GM18909 (cell line): ENCODE results near the gene FARP1.

ENCODE experiments used
- ATAC-seq: cut with Tn5 transposase; IDR thresholded peaks from one replicate; pipeline ENCODE4 v1.9.1; 2021; ENCODE audit warnings: mild to moderate bottlenecking; ENCODE audit not compliant: unreplicated experiment, poor library complexity

Gene FARP1

DNA sequence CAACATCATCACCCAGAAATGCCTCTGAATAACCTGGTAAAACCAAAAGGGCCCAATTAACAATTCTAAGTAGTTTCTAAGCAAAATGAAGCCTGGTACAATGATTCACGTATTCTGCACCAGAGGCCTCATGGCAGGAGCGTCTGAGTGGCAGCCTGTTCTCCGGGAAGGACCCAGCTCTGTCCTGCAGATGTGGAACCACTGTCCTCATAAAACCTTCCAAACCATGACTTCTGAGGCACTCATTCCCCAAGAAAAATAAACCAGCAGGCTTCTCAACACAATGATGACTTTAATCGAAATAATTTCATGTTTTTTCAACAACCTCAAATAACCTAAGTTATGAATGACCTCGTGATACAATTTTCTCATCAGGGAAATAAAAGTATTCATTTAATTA is 344.1 kb downstream of the FARP1 start:
- no peak for ATAC-seq

DNA sequence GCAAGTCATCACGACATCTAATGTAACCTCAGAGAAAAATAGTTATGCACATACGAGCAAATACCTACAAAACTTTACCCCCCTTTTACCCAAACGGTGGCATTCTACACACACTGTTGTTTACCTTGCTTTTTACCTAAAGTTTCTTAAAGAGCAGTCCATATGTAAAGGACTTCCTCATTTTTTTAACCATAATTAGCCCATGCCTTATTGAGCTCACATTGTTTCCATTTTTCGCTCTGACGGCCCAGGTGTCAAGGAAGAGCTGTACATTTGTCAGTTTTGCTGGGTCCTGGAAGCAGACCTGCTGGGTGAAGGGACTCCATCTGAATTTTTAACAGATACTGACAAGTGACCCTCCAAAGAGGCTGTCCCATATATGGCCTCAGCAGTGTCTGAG is 344.6 kb downstream of the FARP1 start:
- ATAC-seq: peak; percentile 31

DNA sequence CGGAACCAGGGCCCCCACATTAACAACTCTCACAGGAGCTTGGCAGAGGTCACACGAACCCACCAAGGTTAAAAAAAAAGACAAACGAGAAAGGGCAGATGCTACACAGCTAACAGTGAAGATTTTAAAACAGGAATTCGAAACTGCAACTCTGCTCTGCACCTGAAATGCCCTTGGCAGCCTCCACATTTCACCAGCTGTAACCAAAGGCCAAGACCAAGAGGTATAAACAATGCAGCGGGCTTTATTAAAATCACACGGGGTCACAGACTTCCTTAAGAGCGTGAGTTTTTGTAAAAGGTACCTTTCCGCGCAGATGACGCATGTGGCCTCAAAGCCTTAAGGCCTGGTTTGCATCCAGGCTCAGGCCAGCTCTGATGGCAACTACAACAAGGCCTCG is 345.8 kb downstream of the FARP1 start:
- peak; percentile 62 for ATAC-seq

DNA sequence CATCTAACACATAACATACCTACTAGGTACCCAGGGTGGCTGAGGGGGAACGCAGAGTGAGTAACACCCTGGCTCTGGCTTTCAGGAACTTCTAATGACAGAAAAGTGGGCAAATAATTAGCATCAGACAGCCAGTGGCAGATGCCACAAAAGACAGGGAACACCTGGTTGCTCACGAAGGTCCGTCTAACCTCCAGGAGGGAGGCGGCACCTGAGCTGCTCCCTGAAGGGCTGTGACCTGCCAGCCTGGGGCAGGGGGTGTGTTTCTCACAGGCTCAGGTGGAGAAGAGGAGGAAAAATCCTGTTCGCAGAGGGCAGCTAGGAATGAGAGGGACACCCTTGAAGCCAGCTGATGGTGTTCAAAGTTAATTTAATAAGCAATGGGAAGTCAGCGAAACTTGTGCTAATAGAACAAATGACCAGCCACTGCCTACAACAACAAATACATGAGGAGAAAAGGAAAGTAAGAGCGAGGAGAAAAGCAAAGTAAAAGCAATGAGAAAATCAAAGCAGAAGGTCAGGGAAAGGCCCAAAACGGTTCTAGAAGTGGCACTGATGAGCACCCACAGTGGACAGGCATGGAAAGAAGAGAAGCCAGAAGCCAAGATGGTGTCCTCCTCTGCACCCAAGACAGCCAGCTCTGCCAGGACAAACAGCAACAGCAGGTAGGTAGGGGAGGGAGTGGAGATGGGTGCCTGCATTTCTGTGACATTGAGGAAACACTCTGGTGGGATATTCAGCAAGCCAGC is 346.7 kb downstream of the FARP1 start:
- no peak for ATAC-seq

- no peak for ATAC-seq
Measured at GRCh38 chr13:98490195-98490836, 347.4 kb downstream of the FARP1 start.

GRCh38 chr13:98490866-98491265 is 348.0 kb downstream of the FARP1 start:
- no peak for ATAC-seq

DNA sequence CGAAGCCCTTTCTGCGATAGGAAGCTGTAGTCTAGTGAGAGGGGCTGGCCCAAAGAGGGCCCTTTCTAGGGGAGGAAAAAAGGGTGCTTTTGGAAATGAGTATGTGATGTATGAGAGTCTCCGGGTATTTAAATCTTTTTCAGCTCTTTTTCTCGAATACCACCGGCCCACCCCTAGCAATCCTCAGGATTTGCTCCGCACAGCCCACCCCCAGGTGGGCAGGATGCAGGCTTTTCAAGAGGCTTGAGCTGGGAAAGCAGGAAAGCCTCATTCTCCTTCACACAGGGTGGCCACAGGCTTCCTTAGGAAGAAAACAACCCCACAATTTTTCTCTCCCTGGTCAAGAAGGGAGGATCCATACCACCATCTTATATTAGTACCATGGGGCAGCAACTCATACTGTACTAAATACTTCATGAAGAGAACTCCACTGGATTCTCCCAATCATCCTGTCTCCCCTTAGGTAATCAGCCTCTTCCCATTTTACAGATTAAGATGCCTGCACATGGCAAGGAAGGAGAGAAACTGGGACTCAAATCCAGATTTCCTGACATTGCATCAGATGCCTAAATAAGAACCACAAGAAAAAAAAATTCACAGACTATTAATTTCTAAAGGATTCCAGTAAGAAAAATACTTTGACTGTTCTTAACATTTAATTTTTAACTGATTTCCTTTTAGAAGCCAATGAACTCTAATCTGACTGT is 349.6 kb downstream of the FARP1 start:
- ATAC-seq: no peak

GRCh38 chr13:98493042-98493712 is 350.3 kb downstream of the FARP1 start:
- no peak for ATAC-seq

DNA sequence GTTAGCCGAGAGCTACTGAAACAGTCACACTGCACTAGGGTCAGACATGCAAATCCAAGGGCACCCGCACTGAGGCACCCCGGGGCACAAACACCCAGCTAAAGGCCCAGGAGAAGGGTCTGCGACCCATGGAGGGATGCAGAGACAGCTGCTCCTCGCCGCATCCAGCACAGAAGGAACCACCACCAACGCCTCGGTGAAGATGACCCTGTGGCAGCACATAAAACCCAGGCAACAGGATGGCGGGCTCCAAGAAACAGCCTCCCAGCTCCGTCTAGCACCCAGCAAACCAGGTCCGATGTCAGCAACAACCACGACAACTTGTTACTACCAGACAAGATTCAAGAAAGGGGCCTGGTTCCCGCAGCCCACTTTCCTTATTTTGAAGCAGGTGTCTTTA is 351.9 kb downstream of the FARP1 start:
- ATAC-seq: no peak

- no peak for ATAC-seq
Measured at GRCh38 chr13:98495627-98496478, 353.0 kb downstream of the FARP1 start.

DNA sequence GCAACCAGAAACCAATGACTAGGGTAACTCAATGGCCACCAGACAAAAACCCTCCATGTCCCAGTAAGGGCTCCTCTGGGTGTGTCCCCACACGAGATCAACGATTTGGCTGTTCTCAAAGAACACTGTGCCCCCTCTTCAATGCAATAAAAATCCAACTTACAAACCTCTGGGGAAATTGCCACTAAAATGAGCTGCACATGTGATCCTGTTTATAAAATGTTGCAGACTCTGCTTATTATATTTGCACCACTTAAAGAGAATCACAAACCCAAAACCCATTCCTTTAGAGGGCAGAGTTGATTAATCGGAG is 353.5 kb downstream of the FARP1 start:
- no peak for ATAC-seq

- ATAC-seq: no peak
Measured at GRCh38 chr13:98496966-98497365, 354.1 kb downstream of the FARP1 start.

DNA sequence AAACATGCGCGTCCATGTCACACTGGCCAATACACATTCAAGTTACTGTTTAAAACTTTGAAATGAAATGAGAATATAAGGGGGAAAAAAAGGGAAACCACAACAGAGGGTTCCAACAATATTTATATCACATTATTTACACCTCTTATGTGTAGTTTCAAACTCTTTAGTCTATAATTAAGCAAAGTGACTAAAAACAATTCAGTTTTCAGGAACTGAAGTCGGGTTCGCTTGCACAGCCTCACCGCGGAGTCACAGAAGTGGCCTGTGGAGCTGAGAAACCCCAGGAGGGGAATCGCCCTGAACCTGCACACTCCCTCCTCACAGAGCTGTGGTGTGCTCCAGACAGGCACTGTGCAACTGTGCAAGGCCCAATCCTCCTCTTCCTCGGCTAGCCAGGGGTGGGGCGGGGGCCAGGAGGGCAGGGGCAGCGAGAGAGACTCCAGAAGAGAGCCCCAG is 358.1 kb downstream of the FARP1 start:
- peak; percentile 75 for ATAC-seq

- no peak for ATAC-seq
Measured at GRCh38 chr13:98503175-98504028, 360.5 kb downstream of the FARP1 start.

DNA sequence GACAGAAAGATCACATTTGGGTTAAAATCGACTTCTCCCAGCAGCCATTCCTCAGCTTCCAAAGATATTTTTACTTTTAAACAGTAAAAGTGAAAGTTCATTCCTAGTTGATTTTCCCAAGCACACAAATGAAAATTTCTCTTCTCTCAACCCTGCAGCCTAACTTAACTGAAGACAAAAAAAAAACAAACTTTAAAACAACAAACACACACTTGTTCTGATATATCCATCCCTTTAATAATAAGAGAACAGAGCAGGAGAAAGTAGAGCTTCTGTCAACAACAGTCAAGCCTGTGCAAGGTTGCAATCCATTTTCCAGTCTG is 361.1 kb downstream of the FARP1 start:
- no peak for ATAC-seq

GRCh38 chr13:98504371-98504963 is 361.6 kb downstream of the FARP1 start:
- peak; percentile 63 for ATAC-seq
